ENCODE results near the gene SHBG.

- no peak for TF ChIP-seq YY1 (IDR thresholded peaks at IDR 0.05; ENCODE audit: insufficient read depth, insufficient read length)
- no peak for TF ChIP-seq ZNF274 (IDR thresholded peaks at IDR 0.05; ENCODE audit: low read depth, low read length)
- no peak for TF ChIP-seq SUZ12 (IDR thresholded peaks at IDR 0.05; ENCODE audit: extremely low read depth, insufficient read depth, insufficient read length)
Observed at GRCh38 chr17:7615265-7615747, 14.6 kb upstream of the SHBG start.
